K562 (cell line): ENCODE data around the gene ACOX1. TPM values are rescaled to one million over a fixed set of nuclear protein-coding genes. Genes with fewer than 3 reads are reported as not detected.
A peak's percentile ranks its signal among the peaks of the same experiment; 100 is the strongest.

ENCODE experiments used
- ADNP ChIP-seq: fragments of 200-800 bp; sonication (Bioruptor generic); IDR thresholded peaks from 2 replicates; pipeline ENCODE4 v1.6.1; 2016; ENCODE audit warnings: missing genetic modification characterization, missing compliant biosample characterization
- ARID2 ChIP-seq: fragments of 450-650 bp; IDR thresholded peaks from 2 replicates; pipeline ENCODE4 v1.6.1; 2017; ENCODE audit warnings: antibody characterized with exemption, mild to moderate bottlenecking
- BCL6 ChIP-seq: fragments of 250-450 bp; sonication (Bioruptor Pico); IDR thresholded peaks from 2 replicates; pipeline ENCODE4 v1.4.0; 2020
- FOXP4 ChIP-seq: sonication (generic); formaldehyde crosslinking; IDR thresholded peaks from 2 replicates; pipeline ENCODE4 v1.8.0; 2022; ENCODE audit warnings: mild to moderate bottlenecking, missing genetic modification reagents, borderline replicate concordance
- ILK ChIP-seq: fragments of 450-650 bp; IDR thresholded peaks from 2 replicates; pipeline ENCODE4 v1.6.1; 2016; ENCODE audit warnings: missing genetic modification characterization, low read depth, mild to moderate bottlenecking, missing compliant biosample characterization, moderate library complexity, borderline replicate concordance
- JUN ChIP-seq, 2 experiments: sonication (generic) in 1 of 2; formaldehyde crosslinking in 1 of 2; IDR thresholded peaks; 2 replicates each; pipeline versions ENCODE4 v1.6.1 to v1.8.0; 2012 to 2022; ENCODE audit warnings: borderline replicate concordance in 2 of 2, mild to moderate bottlenecking in 2 of 2, improper control_type of control experiment in 1 of 2, low read depth in 1 of 2, low read length in 1 of 2, missing genetic modification reagents in 1 of 2
- KHSRP ChIP-seq: fragments of 450-650 bp; IDR thresholded peaks from 2 replicates; pipeline ENCODE4 v1.6.1; 2017
- NCOR1 ChIP-seq: fragments of 450-650 bp; IDR thresholded peaks from 2 replicates; pipeline ENCODE4 v1.6.1; 2016; ENCODE audit warnings: mild to moderate bottlenecking, moderate library complexity
- NR3C1 ChIP-seq: sonication (generic); formaldehyde crosslinking; IDR thresholded peaks from 2 replicates; pipeline ENCODE4 v1.8.1; 2022; ENCODE audit warnings: missing genetic modification reagents
- SAP30 ChIP-seq: fragments of 200-600 bp; sonication (generic); IDR thresholded peaks from 2 replicates; pipeline ENCODE4 v1.6.1; 2012; ENCODE audit warnings: borderline replicate concordance, low read depth, mild to moderate bottlenecking, moderate library complexity, low read length, control low read depth, inconsistent platforms; ENCODE audit not compliant: insufficient read depth, poor library complexity, severe bottlenecking
- SNIP1 ChIP-seq: fragments of 450-650 bp; IDR thresholded peaks from 2 replicates; pipeline ENCODE4 v1.7.1; 2017; ENCODE audit warnings: low read depth, mild to moderate bottlenecking
- TBL1XR1 ChIP-seq, 2 experiments: IDR thresholded peaks; 2 replicates each; pipeline ENCODE4 v1.6.1; 2012; ENCODE audit warnings: improper control_type of control experiment in 2 of 2, low read length in 2 of 2, mild to moderate bottlenecking in 1 of 2
- TEAD4 ChIP-seq, 2 experiments: sonication (generic) in 1 of 2; formaldehyde crosslinking in 1 of 2; IDR thresholded peaks; 2 replicates each; pipeline versions ENCODE4 v1.6.1 to v1.8.0; 2012 to 2022; ENCODE audit warnings: borderline replicate concordance in 1 of 2, inconsistent platforms in 1 of 2, low read length in 1 of 2, mild to moderate bottlenecking in 1 of 2, missing genetic modification reagents in 1 of 2
- U2AF1 ChIP-seq: fragments of 200-400 bp; formaldehyde crosslinking; optimal IDR thresholded peaks from 2 replicates; pipeline ENCODE3; 2017; ENCODE audit warnings: mild to moderate bottlenecking, low read depth, low read length, moderate library complexity
- U2AF2 ChIP-seq: fragments of 200-400 bp; formaldehyde crosslinking; optimal IDR thresholded peaks from 2 replicates; pipeline ENCODE3; 2017; ENCODE audit warnings: low read depth, mild to moderate bottlenecking, low read length
- ZBTB8A ChIP-seq: fragments of 450-650 bp; IDR thresholded peaks from 2 replicates; pipeline ENCODE4 v1.6.1; 2018; ENCODE audit warnings: mild to moderate bottlenecking, moderate library complexity; ENCODE audit not compliant: partially characterized antibody
- ZC3H11A ChIP-seq: IDR thresholded peaks from 2 replicates; pipeline ENCODE4 v1.6.1; 2012; ENCODE audit warnings: low read depth, low read length, improper control_type of control experiment
- ZNF239 ChIP-seq: fragments of 250-450 bp; sonication (Bioruptor Pico); IDR thresholded peaks from 2 replicates; pipeline ENCODE4 v1.4.0; 2020; ENCODE audit warnings: mild to moderate bottlenecking
- ZNF518B ChIP-seq: fragments of 250-450 bp; sonication (Bioruptor Pico); IDR thresholded peaks from 2 replicates; pipeline ENCODE4 v1.5.0; 2021; ENCODE audit warnings: mild to moderate bottlenecking, moderate library complexity
- polyA plus RNA-seq, 8 experiments: library from polyadenylated mRNA; depleted of rRNA in 4 of 8; stranded (reverse) in 5 of 8; unstranded in 3 of 8; fragments of >200 nt; fragmentation: Nextera tagmentation in 2 of 8; fragmentation: Illumina TruSeq in 1 of 8; extraction: Ambion mirVana in 2 of 8; extraction: Trizol in 1 of 8; gene quantifications; 2 replicates each; pipeline versions ENCODE4 v1.2.1 to v1.2.3, GENCODE V29; 2011 to 2014; ENCODE audit warnings: inconsistent platforms in 1 of 8, missing spikeins in 1 of 8
- total RNA-seq, 7 experiments: library from RNA; depleted of rRNA in 6 of 7; stranded (reverse); fragments of >200 nt in 6 of 7; fragmentation: Illumina TruSeq in 2 of 7; extraction: Trizol in 2 of 7; gene quantifications; 2 replicates each; pipeline versions ENCODE4 v1.2.1 to v1.2.3, GENCODE V29; 2011 to 2021; ENCODE audit warnings: low replicate concordance in 1 of 7
- TF ChIP-seq, protein P1 (sequence below), 2 experiments: IDR thresholded peaks; 2 replicates each; pipeline ENCODE4 v1.6.1; 2012; ENCODE audit warnings: improper control_type of control experiment in 2 of 2, low read depth in 2 of 2, low read length in 2 of 2, borderline replicate concordance in 1 of 2

The ACOX1 gene
- total and polyA plus RNA-seq, 9 of the 15 experiments (the other 6 are each of a cell fraction or from before 2014, with no cell fraction given) = 7.8 to 24.1 (median 14.5) TPM

DNA sequence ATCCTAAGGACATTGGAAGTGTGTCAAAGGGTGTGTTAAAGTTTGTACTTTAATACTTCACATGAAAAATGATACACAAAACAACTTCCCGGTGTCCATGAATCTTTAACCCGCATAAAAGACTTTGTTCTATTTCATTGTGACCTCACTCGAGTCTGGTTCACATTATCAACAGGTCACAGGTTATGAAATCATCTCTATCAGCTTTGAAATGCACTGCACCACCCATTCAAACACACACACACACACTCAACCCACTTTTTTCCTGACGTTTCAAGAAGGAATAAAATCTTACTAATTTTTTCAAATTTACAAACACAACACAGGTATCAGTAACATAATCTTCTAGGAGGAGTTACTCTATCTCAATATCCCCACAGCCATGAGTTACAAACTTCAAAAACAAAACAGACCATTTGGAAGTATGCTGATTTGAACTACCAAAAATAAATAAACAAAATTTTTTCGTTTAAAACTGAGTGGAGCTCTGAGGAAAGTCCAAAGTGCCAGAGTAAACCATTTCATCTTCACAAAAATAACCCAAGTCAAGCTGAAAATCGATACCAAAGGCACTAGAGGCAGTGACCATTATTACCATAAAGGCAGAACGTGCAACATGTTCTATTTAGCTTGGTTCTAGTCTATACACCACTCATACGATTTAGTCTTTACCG lies 2.7 kb downstream of the ACOX1 start (continued):
- TF ChIP-seq SNIP1 = no peak
- no peak for TF ChIP-seq KHSRP
- no peak for TF ChIP-seq BCL6 (CRISPR knock-in tag)
- no peak for TF ChIP-seq U2AF2
- TF ChIP-seq ARID2 = no peak
- TF ChIP-seq JUN (IDR thresholded peaks at IDR 0.05; ENCODE audit: borderline replicate concordance, low read depth, low read length) = no peak
- TF ChIP-seq JUN (CRISPR knock-in tag; IDR thresholded peaks at IDR 0.05; ENCODE audit: borderline replicate concordance) = no peak
- TF ChIP-seq U2AF1 = no peak
- no peak for TF ChIP-seq NR3C1 (CRISPR knock-in tag)
- TF ChIP-seq ZNF518B = no peak
- peak; percentile 64; the same call in 1 of the 2 replicates for TF ChIP-seq NCOR1
- TF ChIP-seq ADNP (tag) = no peak
- no peak for TF ChIP-seq ZNF239 (CRISPR knock-in tag)
- no peak for TF ChIP-seq ZC3H11A
- TF ChIP-seq, protein P1, sequence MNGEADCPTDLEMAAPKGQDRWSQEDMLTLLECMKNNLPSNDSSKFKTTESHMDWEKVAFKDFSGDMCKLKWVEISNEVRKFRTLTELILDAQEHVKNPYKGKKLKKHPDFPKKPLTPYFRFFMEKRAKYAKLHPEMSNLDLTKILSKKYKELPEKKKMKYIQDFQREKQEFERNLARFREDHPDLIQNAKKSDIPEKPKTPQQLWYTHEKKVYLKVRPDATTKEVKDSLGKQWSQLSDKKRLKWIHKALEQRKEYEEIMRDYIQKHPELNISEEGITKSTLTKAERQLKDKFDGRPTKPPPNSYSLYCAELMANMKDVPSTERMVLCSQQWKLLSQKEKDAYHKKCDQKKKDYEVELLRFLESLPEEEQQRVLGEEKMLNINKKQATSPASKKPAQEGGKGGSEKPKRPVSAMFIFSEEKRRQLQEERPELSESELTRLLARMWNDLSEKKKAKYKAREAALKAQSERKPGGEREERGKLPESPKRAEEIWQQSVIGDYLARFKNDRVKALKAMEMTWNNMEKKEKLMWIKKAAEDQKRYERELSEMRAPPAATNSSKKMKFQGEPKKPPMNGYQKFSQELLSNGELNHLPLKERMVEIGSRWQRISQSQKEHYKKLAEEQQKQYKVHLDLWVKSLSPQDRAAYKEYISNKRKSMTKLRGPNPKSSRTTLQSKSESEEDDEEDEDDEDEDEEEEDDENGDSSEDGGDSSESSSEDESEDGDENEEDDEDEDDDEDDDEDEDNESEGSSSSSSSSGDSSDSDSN (IDR thresholded peaks at IDR 0.05; ENCODE audit: borderline replicate concordance in 1 of 2, low read depth in 2 of 2, low read length in 2 of 2) = no peak
- peak; percentile 55 for TF ChIP-seq TEAD4 (IDR thresholded peaks at IDR 0.05; ENCODE audit: low read length)
- TF ChIP-seq TEAD4 (CRISPR knock-in tag; IDR thresholded peaks at IDR 0.05; ENCODE audit: borderline replicate concordance) = no peak
- no peak for TF ChIP-seq TBL1XR1 (IDR thresholded peaks at IDR 0.05; ENCODE audit: low read length in 2 of 2)
- TF ChIP-seq SAP30 = no peak
- no peak for TF ChIP-seq ZBTB8A
- TF ChIP-seq ILK (tag) = no peak
- no peak for TF ChIP-seq FOXP4 (CRISPR knock-in tag)
